GM13976 (cell line): ENCODE results near the gene AATK.

Experiments
- DNase-seq: peaks from one replicate; pipeline ENCODE4 v3.0.0; 2012; ENCODE audit warnings: low spot score
- CTCF ChIP-seq: IDR thresholded peaks from 2 replicates; pipeline ENCODE4 v1.5.1; 2012; ENCODE audit warnings: borderline replicate concordance, mild to moderate bottlenecking; ENCODE audit not compliant: insufficient read depth; ENCODE audit errors: extremely low read depth, missing control alignments, control extremely low read depth
- in situ Hi-C: fragments of 300-500 bp; cut with MboI; formaldehyde crosslinking; loops from one replicate; pipeline ENCODE4 v1.12.0; 2022; ENCODE audit warnings: low sequenced_read_pairs, mixed read lengths, inconsistent platforms; ENCODE audit not compliant: unreplicated experiment

AATK gene

GRCh38 chr17:81097134-81097942, 68.7 kb downstream of the AATK start:
- TF ChIP-seq CTCF: peak; percentile 43
- in situ Hi-C loops: no loop called here
- peak; percentile 79 for DNase-seq

GRCh38 chr17:81096741-81097133, 69.3 kb downstream of the AATK start:
- TF ChIP-seq CTCF: no peak
- in situ Hi-C loops: no loop called here
- no peak for DNase-seq

GRCh38 chr17:81095383-81095762, 70.6 kb downstream of the AATK start:
- DNase-seq: no peak
- in situ Hi-C loops: no loop called here
- no peak for TF ChIP-seq CTCF

- TF ChIP-seq CTCF: no peak
- in situ Hi-C loops: no loop called here
- no peak for DNase-seq
Observed at GRCh38 chr17:81094509-81095382, 71.3 kb downstream of the AATK start.

- TF ChIP-seq CTCF: no peak
- in situ Hi-C loops: no loop called here
Observed at GRCh38 chr17:81093619-81094508, 72.2 kb downstream of the AATK start.

More at GRCh38 chr17:81093619-81094508, 72.2 kb downstream of the AATK start:
- DNase-seq: no peak
